Measurements from ENCODE around the gene LTBP1.

The LTBP1 gene

DNA sequence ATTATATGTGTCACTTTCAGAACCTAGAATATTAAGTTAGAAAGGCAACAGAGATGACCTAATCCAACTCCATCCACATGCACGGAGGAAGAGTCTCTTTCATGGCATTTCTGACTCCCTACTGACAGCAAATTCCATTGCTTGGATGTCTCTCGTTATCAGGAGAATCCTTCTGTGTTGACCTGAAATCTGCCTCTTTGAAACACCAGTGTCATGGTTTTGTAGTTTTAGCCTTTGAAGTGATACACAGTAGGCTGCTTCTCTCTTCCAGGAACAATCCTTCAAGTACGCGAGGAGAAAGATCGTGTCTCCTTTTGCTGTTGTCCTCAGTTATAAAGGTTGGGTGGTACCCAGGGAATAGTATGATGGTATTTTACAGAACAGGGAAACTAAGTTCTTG lies 327.8 kb downstream of the LTBP1 start:
- DNase-seq, result no peak

DNA sequence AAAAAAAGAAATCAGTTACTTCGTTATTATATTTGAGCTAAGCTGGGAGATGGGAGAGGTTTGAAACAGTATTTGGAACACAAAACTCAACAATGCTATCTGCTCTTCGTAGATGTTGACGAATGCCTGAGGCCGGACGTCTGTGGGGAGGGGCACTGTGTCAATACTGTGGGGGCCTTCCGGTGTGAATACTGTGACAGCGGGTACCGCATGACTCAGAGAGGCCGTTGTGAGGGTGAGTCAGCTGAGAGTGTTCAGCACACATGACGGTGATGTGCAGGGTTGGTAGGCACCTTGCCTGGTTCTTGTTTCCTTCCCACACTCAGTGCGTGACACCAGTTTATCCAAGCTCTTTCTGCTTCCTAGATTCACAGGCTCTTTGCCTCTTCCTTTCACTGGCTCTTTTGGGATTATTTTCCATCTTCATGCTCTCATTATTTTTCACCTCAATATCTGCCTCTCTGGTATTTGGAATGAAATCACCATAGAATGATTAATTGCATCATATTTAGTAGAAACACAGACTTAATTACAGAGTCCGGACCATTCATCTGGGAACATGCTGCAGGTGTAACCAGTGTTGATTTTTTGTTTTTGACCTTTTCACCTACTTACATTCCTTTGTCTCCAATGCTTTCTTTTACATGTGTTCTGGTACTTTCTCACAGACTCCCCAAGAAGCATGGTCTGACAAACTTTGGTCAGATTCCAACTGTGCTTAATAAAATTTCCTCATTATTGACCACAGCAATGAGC lies 329.1 kb downstream of the LTBP1 start:
- peak; percentile 67 for DNase-seq

DNA sequence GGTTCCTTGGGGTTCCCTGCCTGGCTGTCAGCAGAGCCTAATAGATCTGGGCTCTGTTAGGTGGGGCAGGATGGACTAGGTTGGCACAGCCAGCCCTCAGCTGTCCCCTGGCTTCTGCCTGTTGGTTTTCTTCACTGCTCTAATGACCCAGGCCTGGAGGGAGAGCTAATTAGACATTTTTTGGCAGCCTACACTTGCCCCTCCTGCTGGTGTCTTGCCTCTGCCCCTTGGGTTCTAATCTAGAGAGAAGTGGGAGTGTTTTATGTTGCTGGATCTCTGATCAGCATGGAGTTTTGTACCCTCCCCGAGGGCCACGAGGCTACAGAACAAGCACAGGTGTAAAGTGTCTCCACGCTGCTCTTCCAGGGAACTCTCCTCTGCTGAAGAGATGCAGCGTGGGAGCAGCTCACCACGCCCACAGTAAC lies 330.3 kb downstream of the LTBP1 start:
- no peak for DNase-seq

DNA sequence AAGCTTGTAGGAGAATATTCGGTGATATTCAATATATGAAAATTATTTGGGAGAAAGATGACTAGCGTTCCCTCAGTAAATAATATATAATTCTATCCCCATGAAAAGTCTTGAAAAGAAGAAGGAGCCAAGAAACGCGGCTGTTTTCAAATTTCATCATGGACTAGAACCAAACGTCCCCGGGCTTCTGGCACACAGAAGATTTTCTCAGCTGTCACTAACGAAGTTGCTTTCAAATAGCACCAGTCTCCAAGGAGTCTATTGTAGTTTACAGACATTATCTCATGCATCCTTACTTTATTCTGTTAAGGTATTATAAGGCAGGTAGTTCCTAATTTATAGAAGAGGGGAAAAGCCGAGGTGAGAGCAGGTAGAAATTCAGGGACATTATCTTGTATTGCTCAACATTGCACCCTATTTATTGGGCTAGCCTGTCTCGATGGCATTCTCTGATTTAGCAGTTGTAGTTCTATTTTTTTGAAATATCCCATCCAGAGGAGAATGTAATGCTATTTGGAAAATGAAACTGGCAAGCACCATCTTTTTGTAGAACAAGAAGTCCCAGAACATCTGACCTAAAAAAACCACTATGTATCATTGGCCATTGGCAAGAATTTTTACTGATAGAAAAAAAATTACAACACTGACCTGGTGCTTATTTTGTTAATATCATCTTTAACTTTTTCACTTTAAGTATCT lies 331.6 kb downstream of the LTBP1 start:
- no peak for DNase-seq

DNA sequence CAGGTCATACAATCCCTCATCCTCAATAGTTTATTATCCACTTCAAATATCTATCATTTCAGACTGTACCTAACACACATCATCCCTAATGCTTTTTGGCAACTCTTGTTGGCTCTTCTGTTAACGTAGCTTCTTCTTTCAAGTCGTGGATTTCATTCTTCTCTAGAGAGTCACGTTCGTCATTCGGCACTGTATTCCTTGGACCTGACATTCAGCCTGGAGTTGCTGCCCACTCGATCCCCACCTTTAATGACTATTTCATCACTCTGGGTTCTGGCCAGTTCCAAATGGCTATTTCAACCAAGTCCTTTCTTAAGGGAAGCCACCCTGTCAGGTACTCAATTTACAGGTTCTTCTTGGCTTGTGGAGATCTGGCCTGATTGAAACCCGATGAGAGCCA lies 337.5 kb downstream of the LTBP1 start:
- DNase-seq, result no peak

DNA sequence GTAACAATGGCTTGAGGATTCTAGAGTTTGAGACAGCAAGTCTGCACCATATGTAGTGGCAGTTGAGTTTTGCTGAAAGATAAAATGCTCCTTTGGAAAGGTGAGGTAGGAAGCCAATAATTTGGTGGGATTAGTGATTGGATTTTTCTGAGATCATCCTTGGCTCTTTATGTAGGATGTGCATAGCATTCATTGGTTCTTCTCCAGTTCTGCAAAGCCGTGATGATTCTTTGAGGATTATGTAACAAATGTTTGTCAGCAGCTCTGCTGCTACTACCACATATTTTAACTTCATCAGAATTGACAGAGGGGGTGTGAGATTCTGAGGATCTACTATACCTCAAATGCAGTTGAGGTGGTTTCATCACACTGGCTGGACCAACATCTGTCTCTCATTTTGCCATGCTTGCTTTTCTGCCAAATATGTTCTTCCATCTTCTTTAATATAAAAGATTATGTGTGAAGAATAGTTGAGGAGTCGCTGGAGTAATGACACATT lies 340.8 kb downstream of the LTBP1 start:
- peak; percentile 65 for DNase-seq

DNA sequence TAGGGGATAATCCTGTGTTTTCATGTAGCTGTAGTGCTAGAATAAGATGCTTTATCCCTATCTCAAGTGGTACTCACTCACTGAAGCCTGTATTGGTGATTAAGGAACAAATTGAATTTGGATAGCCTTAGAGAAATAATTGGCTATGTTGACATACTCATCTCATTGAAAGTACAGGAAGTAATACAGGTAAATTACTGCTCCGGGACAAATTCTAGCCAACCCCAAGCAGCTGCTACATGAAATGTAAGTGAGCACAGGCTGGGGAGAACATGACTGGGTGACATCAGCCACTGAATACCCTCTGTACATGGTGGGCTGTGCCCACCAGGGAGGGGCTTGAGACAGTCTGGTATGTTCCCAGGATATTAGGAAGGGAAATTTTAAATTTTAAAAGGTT lies 341.3 kb downstream of the LTBP1 start:
- DNase-seq, result no peak

DNA sequence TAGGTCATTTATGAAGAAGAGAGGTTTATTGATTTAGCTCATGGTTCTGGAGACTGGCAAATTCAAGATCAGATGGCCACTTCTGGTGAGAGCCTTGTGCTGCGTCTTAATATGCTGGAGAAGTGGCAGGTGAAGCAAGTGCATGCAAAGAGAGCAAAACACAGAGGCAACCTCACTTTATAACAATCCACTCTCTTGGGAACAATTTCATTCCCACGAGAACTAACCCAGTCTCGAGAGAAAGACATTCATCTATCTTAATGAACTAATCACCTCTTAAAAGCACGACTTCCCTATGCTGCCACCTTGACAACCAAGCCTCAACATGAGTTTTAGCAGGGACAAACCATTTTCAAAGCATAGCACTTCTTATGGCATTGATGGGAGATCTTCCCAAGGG lies 343.2 kb downstream of the LTBP1 start:
- DNase-seq, result no peak

DNA sequence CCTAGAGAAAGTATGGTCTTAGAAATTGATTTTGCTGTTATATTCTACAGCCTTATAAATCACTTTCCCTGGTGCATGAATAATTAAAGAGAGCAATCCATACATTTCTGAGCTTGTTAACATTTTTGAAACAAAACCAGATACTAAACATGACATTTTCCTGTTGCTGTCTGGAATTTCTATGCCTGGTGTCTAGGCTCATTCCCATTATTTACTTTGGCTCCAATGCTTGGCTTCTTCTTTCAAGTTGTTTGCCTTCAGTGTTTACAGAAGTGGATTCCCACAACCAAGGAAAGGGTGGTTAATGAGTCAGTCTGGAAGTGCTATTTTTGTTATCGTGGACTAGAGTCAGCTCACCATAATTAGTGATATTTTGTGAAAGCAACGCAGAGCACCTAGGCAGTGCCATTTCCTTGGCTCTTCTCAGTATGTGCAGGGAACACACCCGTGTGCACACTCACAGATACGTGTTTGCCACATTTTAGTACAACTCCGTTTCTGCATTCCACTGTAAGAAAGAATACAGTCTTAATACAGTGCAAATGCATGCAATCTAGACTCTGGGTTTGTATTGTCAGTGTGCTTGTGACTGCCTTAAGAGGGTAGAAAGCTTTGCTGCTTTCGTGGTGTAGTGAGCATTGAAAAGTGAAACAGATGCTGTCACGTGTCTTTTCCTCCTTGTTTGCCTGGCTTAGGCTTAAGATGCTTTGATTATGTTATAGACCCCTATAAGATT lies 344.7 kb downstream of the LTBP1 start:
- DNase-seq, result peak; percentile 96

DNA sequence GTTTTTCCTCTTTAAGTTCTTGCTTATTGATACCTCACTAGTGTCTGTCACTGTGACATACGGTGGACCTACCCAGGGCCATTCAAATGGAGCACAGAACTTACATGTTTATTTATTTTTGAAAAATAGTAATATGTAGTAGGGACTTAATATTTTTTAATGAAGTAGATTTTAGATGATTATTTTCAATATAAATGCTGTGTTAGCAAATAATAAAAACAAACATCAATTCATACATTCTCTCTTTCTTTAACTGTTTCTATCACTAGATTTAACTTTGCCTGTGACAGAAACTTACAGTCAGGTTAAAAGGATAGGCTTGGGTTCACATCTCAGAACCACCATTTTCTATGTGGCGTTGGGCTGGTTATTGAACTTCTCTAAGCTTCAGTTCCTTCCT lies 345.3 kb downstream of the LTBP1 start:
- no peak for DNase-seq

DNA sequence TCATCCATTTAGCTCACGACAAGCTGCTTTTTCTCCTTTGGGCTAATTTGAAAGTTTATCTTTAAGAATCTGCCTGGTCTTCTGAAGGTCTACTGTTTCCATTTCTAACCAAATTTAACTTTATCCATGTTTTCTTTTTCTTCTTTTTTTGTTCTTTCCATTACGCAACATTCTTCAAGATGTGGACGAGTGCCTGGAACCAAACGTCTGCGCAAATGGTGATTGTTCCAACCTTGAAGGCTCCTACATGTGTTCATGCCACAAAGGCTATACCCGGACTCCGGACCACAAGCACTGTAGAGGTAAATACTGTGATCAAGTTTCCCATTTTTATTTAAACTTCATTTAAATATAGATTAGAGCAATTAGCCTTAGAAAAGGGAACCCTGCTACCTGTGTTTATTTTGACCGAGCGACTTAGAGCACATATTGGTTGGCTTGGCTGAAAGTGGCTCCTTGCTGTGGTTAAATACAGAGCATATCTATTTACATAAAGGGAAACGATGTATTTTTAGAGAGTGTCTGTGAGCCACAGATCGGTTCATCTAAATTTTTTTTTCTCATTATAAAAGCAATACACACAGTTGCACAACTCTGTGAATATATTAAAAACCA lies 346.3 kb downstream of the LTBP1 start:
- DNase-seq, result no peak

DNA sequence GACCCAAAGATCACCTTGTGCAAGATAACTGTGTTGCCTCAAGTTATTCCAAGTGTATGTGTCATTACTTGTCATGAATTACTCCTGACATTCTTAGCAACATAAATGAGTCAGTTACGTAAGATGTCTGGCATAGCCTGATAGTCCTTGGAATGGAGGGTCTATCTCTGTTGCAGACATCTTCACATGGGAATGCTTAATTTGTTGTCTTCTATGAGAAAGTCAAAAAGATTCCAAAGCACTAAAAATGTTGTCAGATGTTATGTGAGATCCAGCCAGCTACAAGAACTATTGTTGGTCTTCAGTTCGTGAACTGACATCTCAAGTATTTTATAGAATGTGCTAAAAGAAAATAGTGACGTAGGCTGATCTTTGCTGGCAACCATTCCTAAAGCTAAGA lies 351.5 kb downstream of the LTBP1 start:
- DNase-seq, result peak; percentile 87

DNA sequence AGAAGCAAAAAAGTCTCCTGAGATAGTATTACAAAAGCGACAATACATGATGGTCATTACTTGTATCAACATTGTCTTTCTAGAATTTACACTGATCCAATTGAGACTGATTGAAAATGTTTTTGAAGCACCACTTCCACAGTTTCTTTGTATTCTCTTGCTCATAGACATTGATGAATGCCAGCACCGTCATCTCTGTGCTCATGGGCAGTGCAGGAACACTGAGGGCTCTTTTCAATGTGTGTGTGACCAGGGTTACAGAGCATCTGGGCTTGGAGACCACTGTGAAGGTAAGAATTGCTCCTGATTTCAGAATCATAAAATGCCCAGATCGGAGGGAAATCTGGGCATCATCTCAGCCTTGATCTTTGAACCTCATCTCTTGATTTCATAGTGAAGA lies 354.6 kb downstream of the LTBP1 start:
- DNase-seq, result no peak

DNA sequence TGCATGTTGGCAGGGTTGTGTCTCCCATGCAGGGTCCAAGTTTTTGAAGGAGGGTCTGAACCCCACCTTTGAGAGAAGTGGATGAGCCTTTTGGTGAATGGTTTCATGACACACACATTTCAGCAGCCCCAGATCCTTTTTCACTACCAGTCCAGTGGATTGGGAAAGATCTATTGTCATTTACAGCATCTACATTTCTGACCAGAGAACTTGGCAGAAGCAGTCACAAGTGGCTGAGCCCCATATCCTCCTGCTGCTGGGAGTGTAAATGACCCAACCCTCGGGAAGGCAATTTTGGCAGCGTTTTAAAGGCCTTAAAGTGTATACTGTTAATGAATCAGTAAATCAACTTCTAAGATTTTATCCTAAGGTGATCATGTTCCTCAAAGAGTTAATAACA lies 355.6 kb downstream of the LTBP1 start:
- DNase-seq, result no peak

DNA sequence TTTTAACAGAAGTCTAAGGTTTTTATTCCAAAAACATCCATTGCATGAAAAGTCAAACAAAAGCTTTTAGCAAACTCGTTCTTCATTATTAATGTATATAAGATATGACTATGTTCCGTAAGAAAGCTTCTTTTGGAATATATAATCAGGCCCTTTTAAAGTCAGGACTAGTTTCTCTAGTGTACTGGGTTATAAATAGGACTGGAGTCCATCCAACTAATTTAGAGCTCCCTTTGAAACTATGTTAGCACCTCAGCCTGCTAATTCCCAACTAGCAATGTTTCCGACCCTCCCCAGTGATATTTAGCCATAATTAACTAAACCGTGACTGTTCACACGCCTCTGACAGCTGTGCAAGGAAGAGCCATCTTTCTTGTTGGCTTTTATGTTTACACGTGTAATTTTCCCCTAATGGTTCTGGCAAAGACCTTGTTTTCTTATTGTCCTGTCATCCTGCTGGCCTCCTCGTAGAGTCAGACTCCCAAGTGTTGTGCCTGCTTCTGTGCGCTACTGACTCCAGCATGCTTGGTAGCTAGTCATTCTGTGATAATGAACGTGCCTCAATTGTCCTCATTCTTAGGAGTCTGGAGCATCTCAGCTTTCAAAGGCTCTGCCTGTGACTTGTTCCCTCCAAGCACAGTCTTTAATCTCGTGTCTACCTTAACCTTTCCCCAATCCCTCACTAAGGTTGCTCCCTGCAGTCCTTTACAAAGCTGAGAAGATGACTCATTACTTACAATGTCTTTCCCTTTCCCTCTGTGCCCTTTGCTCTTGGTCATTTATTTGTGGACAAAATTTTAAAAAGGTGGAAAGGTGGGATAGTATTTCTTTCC lies 357.5 kb downstream of the LTBP1 start:
- DNase-seq, result no peak

DNA sequence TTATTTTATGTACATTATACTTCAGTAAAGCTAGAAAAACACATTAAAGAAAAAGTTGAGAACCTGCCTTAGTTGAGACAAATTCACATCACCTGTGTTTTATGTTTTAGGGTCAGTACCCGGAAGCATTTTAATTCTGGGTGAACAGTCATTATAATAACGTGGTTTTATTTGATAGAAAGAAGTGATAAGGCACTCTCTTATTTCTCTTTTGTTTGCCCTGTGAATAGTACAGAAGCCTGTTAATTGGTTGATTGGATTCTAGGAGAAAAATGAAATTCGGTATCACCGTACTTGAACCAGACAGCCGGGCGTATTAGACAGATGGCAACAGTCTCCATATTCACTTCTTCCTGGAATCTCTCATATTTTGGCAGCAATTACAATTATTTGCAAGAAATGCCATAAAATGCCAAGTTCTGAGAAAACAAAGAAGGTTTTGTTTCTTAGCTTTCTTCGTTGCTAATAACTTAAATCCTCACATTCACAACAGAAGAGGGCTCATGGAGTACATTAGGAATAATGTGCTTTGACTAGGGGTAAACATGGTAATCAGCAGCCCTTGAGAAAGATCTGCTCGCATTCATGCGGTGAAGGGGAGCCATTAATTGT lies 361.0 kb downstream of the LTBP1 start:
- no peak for DNase-seq

DNA sequence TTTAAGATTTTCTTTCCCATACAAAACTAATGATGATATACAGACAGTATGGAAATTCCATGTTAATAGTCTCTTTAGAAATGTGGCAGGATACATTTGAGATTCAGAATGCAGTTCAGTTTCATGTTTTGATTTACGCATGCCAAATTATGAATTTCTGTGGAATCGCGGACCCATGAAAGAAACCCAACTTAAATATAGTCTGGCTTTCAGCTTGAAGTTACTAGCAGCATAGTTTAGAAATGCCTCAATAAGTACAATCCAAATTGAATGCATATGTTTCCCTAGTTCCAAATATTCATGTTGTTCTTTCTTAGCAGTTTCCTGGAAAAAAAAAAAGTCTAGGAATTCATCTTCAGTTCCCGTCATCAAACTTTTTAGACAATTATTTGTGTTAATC lies 365.6 kb downstream of the LTBP1 start:
- peak; percentile 89 for DNase-seq

DNA sequence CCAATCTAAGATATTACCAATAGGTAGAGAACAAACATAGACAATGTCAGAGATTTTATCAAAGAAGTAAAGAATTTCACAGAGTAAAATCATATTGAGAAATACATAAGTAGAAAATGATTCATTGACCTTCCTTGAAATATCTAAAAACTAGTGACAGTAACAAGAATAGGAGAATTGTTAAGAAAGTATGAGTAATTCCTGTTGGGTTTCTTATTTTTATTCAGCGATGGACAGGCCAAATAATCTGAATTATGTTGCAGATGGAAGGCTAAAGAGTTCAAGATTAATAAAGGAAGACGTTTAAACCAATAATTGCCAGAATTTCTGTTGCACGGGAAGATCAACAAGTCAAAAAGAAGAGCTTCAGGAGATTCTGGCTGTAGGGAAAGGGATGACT lies 366.3 kb downstream of the LTBP1 start:
- DNase-seq, result no peak

DNA sequence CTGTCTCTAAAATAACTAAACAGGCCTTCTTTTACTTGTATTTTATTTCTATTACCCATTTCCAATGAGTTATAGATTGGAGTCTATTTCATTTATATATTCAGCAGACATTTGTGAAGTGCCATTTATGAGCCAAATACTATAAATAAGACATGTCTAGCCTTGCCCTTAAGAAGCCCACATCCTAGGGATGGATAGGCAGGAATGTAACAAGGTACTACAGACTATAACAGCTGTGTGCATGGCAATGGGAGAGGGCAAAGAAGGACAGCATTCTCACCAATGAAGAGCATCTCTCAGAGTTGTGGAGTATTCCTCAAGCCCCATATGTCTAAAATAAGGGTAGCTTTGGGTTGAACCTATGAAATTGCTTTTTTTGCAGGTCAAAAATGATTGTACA lies 367.8 kb downstream of the LTBP1 start:
- DNase-seq, result no peak

DNA sequence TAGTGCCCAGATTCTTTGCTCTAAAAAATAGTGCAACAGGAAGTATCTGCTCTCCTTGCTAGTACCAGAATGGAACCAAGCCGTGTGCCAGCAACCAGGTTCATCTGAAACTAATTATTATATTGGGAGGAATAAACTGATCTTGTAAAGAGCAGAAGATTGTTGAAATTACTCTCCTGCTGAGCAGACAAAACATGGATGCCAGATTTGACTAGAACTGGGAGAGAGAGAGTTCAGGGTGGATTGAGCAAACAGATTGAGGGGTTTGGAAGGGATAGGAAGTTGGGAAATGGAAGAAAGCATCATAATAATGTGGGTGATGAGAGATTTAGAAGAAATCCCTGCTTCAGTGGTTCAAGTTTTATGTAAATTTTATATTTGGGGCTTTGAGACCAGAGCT lies 369.6 kb downstream of the LTBP1 start:
- peak; percentile 33 for DNase-seq

DNA sequence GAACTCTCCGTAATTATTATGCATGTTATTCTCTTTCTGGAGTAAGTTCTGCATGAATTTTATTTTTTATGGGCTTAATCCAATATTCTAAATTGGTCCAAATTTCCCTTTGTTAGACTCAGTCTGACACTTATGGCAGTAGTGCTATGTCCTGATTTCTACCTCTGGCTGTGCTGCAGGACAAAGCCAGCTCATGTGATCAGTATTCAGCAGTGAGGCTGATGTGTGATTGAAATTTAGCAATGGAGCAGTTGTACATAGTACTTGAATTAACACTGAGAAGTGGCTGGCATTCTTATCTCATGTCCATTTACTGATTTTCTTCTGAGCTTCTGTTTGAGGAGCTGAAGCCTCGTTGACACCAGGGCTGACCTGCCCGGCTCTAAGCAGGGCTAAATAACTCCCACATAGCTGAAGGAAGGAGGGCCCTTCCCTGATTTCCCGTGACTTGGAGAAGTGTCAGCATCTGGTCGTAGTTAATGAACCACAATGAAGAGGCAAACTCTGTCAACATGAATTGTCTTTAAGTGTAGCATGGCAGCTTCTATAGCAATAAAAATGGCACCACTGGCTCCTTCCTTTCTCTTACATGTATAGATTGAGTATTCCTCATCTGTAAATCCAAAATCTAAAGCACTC lies 370.7 kb downstream of the LTBP1 start:
- DNase-seq, result peak; percentile 46

Data from fibroblast of skin of scalp (primary cell).